HEK293T (cell line): ENCODE results near the gene ZNF782.

Source experiments
- CTCF ChIA-PET: fragments of 350-600 bp; formaldehyde crosslinking; extraction: SDS; loops from one replicate; lab custom pipeline; 2021; ENCODE audit warnings: antibody characterized with exemption, inconsistent platforms; lab: Yijun Ruan, JAX
- POLR2A ChIA-PET: fragments of 350-600 bp; formaldehyde crosslinking; extraction: SDS; loops from one replicate; lab custom pipeline; 2020; ENCODE audit warnings: antibody characterized with exemption, inconsistent platforms; lab: Yijun Ruan, JAX
- DNase-seq: peaks from one replicate; pipeline ENCODE4 v3.0.0; 2012; ENCODE audit warnings: mixed read lengths; ENCODE audit errors: extremely low spot score
- ARNT ChIP-seq: fragments of 450-650 bp; IDR thresholded peaks from 2 replicates; pipeline ENCODE4 v1.6.1; 2017; ENCODE audit warnings: mild to moderate bottlenecking
- BHLHE40 ChIP-seq: fragments of 450-650 bp; IDR thresholded peaks from 2 replicates; pipeline ENCODE4 v1.6.1; 2016; ENCODE audit warnings: mild to moderate bottlenecking, moderate library complexity, borderline replicate concordance
- CTBP1 ChIP-seq: fragments of 450-650 bp; IDR thresholded peaks from 2 replicates; pipeline ENCODE4 v1.6.1; 2016; ENCODE audit warnings: borderline replicate concordance
- ELF4 ChIP-seq: fragments of 450-650 bp; IDR thresholded peaks from 2 replicates; pipeline ENCODE4 v1.6.1; 2017; ENCODE audit warnings: antibody characterized with exemption
- FOXA1 ChIP-seq: fragments of 450-650 bp; IDR thresholded peaks from 2 replicates; pipeline ENCODE4 v1.6.1; 2016; ENCODE audit warnings: mild to moderate bottlenecking
- FOXK2 ChIP-seq: fragments of 450-650 bp; IDR thresholded peaks from 2 replicates; pipeline ENCODE4 v1.6.1; 2016; ENCODE audit warnings: mild to moderate bottlenecking
- FOXM1 ChIP-seq: fragments of 450-650 bp; IDR thresholded peaks from 2 replicates; pipeline ENCODE4 v1.6.1; 2017; ENCODE audit warnings: mild to moderate bottlenecking, borderline replicate concordance
- HDGF ChIP-seq: fragments of 450-650 bp; IDR thresholded peaks from 2 replicates; pipeline ENCODE4 v1.6.1; 2017; ENCODE audit warnings: antibody characterized with exemption, borderline replicate concordance
- L3MBTL2 ChIP-seq: fragments of 450-650 bp; conservative IDR thresholded peaks from 2 replicates; pipeline ENCODE4 v1.6.1; 2016; ENCODE audit warnings: mild to moderate bottlenecking
- LEF1 ChIP-seq: fragments of 450-650 bp; IDR thresholded peaks from 2 replicates; pipeline ENCODE4 v1.6.1; 2017; ENCODE audit warnings: mild to moderate bottlenecking, borderline replicate concordance
- NFRKB ChIP-seq: fragments of 450-650 bp; IDR thresholded peaks from 2 replicates; pipeline ENCODE4 v1.6.1; 2016; ENCODE audit warnings: mild to moderate bottlenecking, moderate library complexity
- PKNOX1 ChIP-seq: fragments of 450-650 bp; IDR thresholded peaks from 2 replicates; pipeline ENCODE4 v1.6.1; 2016
- SP1 ChIP-seq: fragments of 450-650 bp; IDR thresholded peaks from 2 replicates; pipeline ENCODE4 v1.6.1; 2017
- SUZ12 ChIP-seq: fragments of 450-650 bp; IDR thresholded peaks from 2 replicates; pipeline ENCODE4 v1.6.1; 2016; ENCODE audit warnings: mild to moderate bottlenecking
- TARDBP ChIP-seq: fragments of 450-650 bp; IDR thresholded peaks from 2 replicates; pipeline ENCODE4 v1.6.1; 2016
- ZNF384 ChIP-seq: fragments of 450-650 bp; IDR thresholded peaks from 2 replicates; pipeline ENCODE4 v1.6.1; 2016

Gene ZNF782

GRCh38 chr9:96883922-96884321 lies 29.6 kb upstream of the ZNF782 start:
- no peak for DNase-seq
- TF ChIP-seq SP1 (no peak), SUZ12 (no peak), ZNF384 (no peak), ARNT (no peak), NFRKB (no peak), L3MBTL2 (no peak), TARDBP (no peak), CTBP1 (no peak)
- ChIA-PET CTCF (no interaction called here), POLR2A (interaction anchor here (0.7 to 1.2 kb wide), 2 partner anchors 8 to 11 kb away, joined by 3 to 5 read pairs; no protein-coding TSS in a partner anchor)

GRCh38 chr9:96877269-96877668 lies 23.0 kb upstream of the ZNF782 start:
- CTCF ChIA-PET = no interaction called here
- DNase-seq = no peak
- POLR2A ChIA-PET = no interaction called here
- no peak for TF ChIP-seq ELF4
- no peak for TF ChIP-seq SP1
- TF ChIP-seq PKNOX1 = no peak
- no peak for TF ChIP-seq ARNT
- TF ChIP-seq FOXA1 = no peak

GRCh38 chr9:96875461-96876142 lies 21.3 kb upstream of the ZNF782 start:
- ChIA-PET CTCF (interaction anchor here (0.6 to 2.8 kb wide), 2 partner anchors 14 to 18 kb away, joined by 3 to 19 read pairs; no protein-coding TSS in a partner anchor), POLR2A (interaction anchor here (0.6 to 2.3 kb wide), 8 partner anchors 9 to 363 kb away, joined by 3 to 11 read pairs (median 4); partner anchors contain the start of genes CTSV and ZNF782)
- DNase-seq = peak; percentile 88
- TF ChIP-seq SUZ12 = no peak
- no peak for TF ChIP-seq NFRKB
- no peak for TF ChIP-seq LEF1
- TF ChIP-seq L3MBTL2 = peak; percentile 84
- no peak for TF ChIP-seq FOXA1

GRCh38 chr9:96874947-96875460 lies 20.7 kb upstream of the ZNF782 start:
- CTCF ChIA-PET = interaction anchor here (2.8 kb wide), 1 partner anchor 17 kb away, joined by 19 read pairs; no protein-coding TSS in a partner anchor
- no peak for DNase-seq
- no peak for TF ChIP-seq ELF4
- TF ChIP-seq ZNF384 = no peak
- TF ChIP-seq NFRKB = no peak
- no peak for TF ChIP-seq ARNT
- no peak for TF ChIP-seq PKNOX1
- TF ChIP-seq FOXK2 = no peak
- no peak for TF ChIP-seq HDGF
- no peak for TF ChIP-seq TARDBP
- no peak for TF ChIP-seq CTBP1
- no peak for TF ChIP-seq LEF1
- TF ChIP-seq FOXM1 = no peak
- no peak for TF ChIP-seq FOXA1
- no peak for TF ChIP-seq SP1
- no peak for TF ChIP-seq BHLHE40
- no peak for TF ChIP-seq SUZ12
- no peak for TF ChIP-seq L3MBTL2
- POLR2A ChIA-PET = interaction anchor here (1.0 to 2.3 kb wide), 7 partner anchors 9 to 363 kb away, joined by 3 to 11 read pairs (median 5); partner anchors contain the start of genes CTSV and ZNF782

GRCh38 chr9:96874201-96874785 lies 20.0 kb upstream of the ZNF782 start:
- CTCF ChIA-PET = interaction anchor here (2.8 kb wide), 1 partner anchor 17 kb away, joined by 19 read pairs; no protein-coding TSS in a partner anchor
- TF ChIP-seq TARDBP = no peak
- no peak for TF ChIP-seq ELF4
- TF ChIP-seq LEF1 = no peak
- TF ChIP-seq ARNT = no peak
- TF ChIP-seq ZNF384 = no peak
- no peak for TF ChIP-seq NFRKB
- TF ChIP-seq FOXK2 = no peak
- no peak for TF ChIP-seq SUZ12
- TF ChIP-seq FOXA1 = no peak
- TF ChIP-seq PKNOX1 = no peak
- TF ChIP-seq L3MBTL2 = no peak
- TF ChIP-seq CTBP1 = no peak
- no peak for TF ChIP-seq SP1
- no peak for TF ChIP-seq BHLHE40
- no peak for TF ChIP-seq HDGF
- TF ChIP-seq FOXM1 = no peak
- POLR2A ChIA-PET = interaction anchor here (1.0 to 2.3 kb wide), 6 partner anchors 11 to 364 kb away, joined by 3 to 11 read pairs (median 5); partner anchors contain the start of genes CTSV and ZNF782
- no peak for DNase-seq

- TF ChIP-seq NFRKB (no peak), L3MBTL2 (no peak), ZNF384 (no peak), ARNT (no peak), FOXK2 (no peak), LEF1 (no peak), FOXA1 (no peak), PKNOX1 (no peak), ELF4 (no peak), SP1 (no peak), FOXM1 (no peak), CTBP1 (no peak), HDGF (no peak), BHLHE40 (no peak), SUZ12 (no peak), TARDBP (no peak)
- ChIA-PET CTCF (no interaction called here), POLR2A (no interaction called here)
- DNase-seq = no peak
Observed at GRCh38 chr9:96871176-96871575, 16.9 kb upstream of the ZNF782 start.
